Measurements from ENCODE around the gene PCDHGB4.
"Not testable (repeated sequence)": the region's sequence is repeated elsewhere in the genome, so short reads cannot be mapped to it uniquely, and the experiment has no call there.

Gene PCDHGB4

GRCh38 chr5:141369994-141370848 is 17.3 kb upstream of the PCDHGB4 start, which contains the start of gene PCDHGB3:
Gene PCDHGB3 (plus strand): TSS chr5:141370242. CDS start chr5:141370395, 153 bp downstream.
- DNase-seq = peak; percentile 34

GRCh38 chr5:141371572-141372475 is 15.7 kb upstream of the PCDHGB4 start:
- DNase-seq = no peak

- no peak for DNase-seq
Observed at GRCh38 chr5:141373673-141374317, 13.7 kb upstream of the PCDHGB4 start, which contains the start of gene PCDHGA6. Gene PCDHGA6 (plus strand): TSS chr5:141373891. CDS start chr5:141374084, 193 bp downstream.

GRCh38 chr5:141374627-141375026 is 12.9 kb upstream of the PCDHGB4 start:
- no peak for DNase-seq

- DNase-seq = not testable (repeated sequence)
Observed at GRCh38 chr5:141375444-141376155, 11.9 kb upstream of the PCDHGB4 start.

GRCh38 chr5:141382469-141383294 is 4.8 kb upstream of the PCDHGB4 start, which contains the start of gene PCDHGA7:
Gene PCDHGA7 (plus strand): TSS chr5:141382742. CDS start chr5:141382900, 158 bp downstream.
- no peak for DNase-seq

- no peak for DNase-seq
Observed at GRCh38 chr5:141383345-141383744, 4.2 kb upstream of the PCDHGB4 start.

- DNase-seq = no peak
Observed at GRCh38 chr5:141384471-141385267, 2.8 kb upstream of the PCDHGB4 start.

- DNase-seq = no peak
Observed at GRCh38 chr5:141388661-141389060, 1.2 kb downstream of the PCDHGB4 start.

GRCh38 chr5:141389153-141390042 is 1.9 kb downstream of the PCDHGB4 start:
- no peak for DNase-seq

GRCh38 chr5:141392429-141393198 is 5.1 kb downstream of the PCDHGB4 start, which contains the start of gene PCDHGA8:
Gene PCDHGA8 (plus strand): TSS chr5:141392633. CDS start chr5:141392814, 181 bp downstream.
- DNase-seq = no peak

- DNase-seq = no peak
Observed at GRCh38 chr5:141393267-141393666, 5.8 kb downstream of the PCDHGB4 start.

- not testable (repeated sequence) for DNase-seq
Observed at GRCh38 chr5:141394401-141395187, 7.1 kb downstream of the PCDHGB4 start.

GRCh38 chr5:141397756-141398551 is 10.5 kb downstream of the PCDHGB4 start, which contains the start of gene PCDHGB5:
Gene PCDHGB5 (plus strand): TSS chr5:141397947. CDS start chr5:141398128, 181 bp downstream.
- peak; percentile 44 for DNase-seq

- no peak for DNase-seq
Observed at GRCh38 chr5:141398608-141399007, 11.1 kb downstream of the PCDHGB4 start.

GRCh38 chr5:141399555-141400258 is 12.2 kb downstream of the PCDHGB4 start:
- DNase-seq = no peak

Measured in CD4-positive, alpha-beta T cell treated with Interleukin-17A for 4 hours (primary cell).